ENCODE data around the gene C11orf58. TPM values are rescaled to one million over a fixed set of nuclear protein-coding genes. Genes with fewer than 3 reads are reported as not detected.

The C11orf58 gene
- total RNA-seq, 1 donor from 2014 or later = 146 TPM

DNA sequence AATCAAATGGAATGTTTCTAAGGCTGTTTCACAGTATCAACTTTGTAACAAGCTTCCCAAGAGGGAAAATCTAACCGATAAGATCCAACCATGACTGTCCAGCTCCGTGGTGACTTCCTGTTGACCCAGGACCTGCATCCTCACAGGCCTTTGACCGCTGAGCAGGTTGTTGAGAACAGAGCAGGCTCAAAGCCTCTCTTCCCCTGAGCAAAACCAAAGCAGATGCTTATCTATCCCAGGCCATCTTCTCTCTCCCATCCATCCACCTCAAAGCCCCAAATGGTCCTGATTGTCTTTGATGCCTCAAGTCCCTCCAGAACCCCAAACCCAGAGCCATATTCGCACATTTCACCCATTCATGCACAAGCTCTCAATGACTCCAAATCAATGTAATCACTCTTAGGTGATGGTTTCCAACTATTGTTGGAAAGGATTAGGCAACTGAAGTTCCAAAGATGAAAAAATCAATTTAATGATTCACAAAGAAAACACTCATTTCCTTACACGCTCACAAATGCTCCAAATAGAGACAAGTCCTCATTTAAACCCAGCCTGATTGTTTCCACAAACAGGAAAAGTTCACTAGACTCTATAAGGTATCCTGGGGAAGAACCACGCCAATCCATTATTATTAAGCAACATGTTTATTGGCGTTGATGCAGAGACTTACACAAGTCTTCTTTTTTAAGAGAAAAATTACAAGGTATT lies 48.7 kb downstream of the C11orf58 start:
- no peaks in the 10 kb centered on the region for H3K36me3 ChIP-seq (ENCODE audit: control insufficient read depth, insufficient read depth, low read length)
- DNase-seq (ENCODE audit: low read depth) = no peak
- TF ChIP-seq, protein P1, sequence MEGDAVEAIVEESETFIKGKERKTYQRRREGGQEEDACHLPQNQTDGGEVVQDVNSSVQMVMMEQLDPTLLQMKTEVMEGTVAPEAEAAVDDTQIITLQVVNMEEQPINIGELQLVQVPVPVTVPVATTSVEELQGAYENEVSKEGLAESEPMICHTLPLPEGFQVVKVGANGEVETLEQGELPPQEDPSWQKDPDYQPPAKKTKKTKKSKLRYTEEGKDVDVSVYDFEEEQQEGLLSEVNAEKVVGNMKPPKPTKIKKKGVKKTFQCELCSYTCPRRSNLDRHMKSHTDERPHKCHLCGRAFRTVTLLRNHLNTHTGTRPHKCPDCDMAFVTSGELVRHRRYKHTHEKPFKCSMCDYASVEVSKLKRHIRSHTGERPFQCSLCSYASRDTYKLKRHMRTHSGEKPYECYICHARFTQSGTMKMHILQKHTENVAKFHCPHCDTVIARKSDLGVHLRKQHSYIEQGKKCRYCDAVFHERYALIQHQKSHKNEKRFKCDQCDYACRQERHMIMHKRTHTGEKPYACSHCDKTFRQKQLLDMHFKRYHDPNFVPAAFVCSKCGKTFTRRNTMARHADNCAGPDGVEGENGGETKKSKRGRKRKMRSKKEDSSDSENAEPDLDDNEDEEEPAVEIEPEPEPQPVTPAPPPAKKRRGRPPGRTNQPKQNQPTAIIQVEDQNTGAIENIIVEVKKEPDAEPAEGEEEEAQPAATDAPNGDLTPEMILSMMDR (IDR thresholded peaks at IDR 0.05; ENCODE audit: insufficient read depth, low read length, poor library complexity, severe bottlenecking) = no peak
- no peak overlapping the region for H3K4me3 ChIP-seq (ENCODE audit: low read depth, low read length)
- H3K27me3 ChIP-seq (ENCODE audit: control insufficient read depth, insufficient read depth, low read length) = no peaks in the 10 kb centered on the region

DNA sequence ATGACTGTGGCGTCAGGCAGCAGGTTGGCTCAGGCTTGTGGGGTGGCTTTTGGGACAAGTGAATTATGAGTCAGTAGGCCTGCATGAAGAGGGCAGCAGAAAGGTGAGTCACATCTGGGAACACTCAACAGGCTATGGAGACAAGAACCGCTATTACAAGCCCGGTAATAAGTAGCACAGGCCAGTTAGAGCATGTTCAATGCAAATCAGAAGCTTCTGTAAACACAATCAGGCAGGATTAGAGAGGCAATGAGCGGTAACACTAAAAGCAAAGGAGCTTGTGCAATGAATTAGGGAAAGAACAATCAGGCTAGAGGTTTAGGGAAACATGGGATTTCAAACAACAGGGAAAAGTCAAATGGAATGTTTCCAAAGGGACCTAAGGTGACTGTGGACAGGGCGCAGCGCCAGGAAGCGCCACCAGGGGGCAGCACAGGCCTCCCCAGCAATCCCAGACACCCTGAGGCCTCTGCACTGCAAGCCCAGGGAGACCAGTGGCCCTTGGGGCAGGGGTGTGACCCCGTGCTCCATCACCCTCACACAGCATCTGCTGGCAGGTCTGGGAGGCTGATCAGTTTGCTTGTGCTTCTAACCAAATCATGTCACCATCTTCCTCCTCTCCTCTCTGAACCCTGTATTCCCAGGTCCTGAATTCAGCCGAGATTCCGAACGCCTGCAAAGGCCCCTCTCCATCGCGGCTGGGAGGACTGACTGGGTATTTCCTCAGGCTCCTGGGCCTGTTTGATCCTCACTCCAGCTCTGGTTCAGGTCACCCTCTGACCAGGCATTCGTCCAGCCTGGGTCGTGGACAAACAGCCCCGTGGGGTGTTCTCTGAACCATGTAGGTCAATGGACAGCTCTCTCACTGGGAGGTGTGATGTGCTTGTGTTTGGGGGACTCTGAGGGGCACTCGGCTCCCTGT lies 50.0 kb downstream of the C11orf58 start:
- H3K36me3 ChIP-seq (ENCODE audit: control insufficient read depth, insufficient read depth, low read length) = no peaks in the 10 kb centered on the region
- H3K4me3 ChIP-seq (ENCODE audit: low read depth, low read length) = no peak overlapping the region
- TF ChIP-seq, protein P1 (IDR thresholded peaks at IDR 0.05; ENCODE audit: insufficient read depth, low read length, poor library complexity, severe bottlenecking) = peak; percentile 98
- DNase-seq (ENCODE audit: low read depth) = peak; percentile 73
- H3K27me3 ChIP-seq (ENCODE audit: control insufficient read depth, insufficient read depth, low read length) = no peaks in the 10 kb centered on the region

DNA sequence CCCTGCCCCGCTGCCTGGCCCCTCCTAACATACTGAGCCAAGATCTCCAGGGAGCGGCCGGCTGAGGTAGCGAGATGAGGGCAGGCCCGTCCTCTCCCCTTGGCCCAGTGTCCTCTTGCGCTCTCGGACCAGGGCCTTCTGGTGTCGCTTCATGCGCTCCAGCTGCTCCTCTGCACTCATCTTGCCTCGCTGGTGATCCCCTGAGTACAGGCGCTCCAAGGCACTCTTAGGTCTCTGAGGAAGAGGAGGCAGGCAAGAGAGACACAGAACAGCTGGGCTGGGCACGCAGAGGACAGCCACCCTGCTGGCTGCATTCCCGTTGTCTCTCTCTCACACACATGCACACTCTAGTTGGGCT lies 50.6 kb downstream of the C11orf58 start:
- H3K36me3 ChIP-seq (ENCODE audit: control insufficient read depth, insufficient read depth, low read length) = no peaks in the 10 kb centered on the region
- no peaks in the 10 kb centered on the region for H3K27me3 ChIP-seq (ENCODE audit: control insufficient read depth, insufficient read depth, low read length)
- H3K4me3 ChIP-seq (ENCODE audit: low read depth, low read length) = no peak overlapping the region
- no peak for DNase-seq (ENCODE audit: low read depth)
- TF ChIP-seq, protein P1 (IDR thresholded peaks at IDR 0.05; ENCODE audit: insufficient read depth, low read length, poor library complexity, severe bottlenecking) = no peak

DNA sequence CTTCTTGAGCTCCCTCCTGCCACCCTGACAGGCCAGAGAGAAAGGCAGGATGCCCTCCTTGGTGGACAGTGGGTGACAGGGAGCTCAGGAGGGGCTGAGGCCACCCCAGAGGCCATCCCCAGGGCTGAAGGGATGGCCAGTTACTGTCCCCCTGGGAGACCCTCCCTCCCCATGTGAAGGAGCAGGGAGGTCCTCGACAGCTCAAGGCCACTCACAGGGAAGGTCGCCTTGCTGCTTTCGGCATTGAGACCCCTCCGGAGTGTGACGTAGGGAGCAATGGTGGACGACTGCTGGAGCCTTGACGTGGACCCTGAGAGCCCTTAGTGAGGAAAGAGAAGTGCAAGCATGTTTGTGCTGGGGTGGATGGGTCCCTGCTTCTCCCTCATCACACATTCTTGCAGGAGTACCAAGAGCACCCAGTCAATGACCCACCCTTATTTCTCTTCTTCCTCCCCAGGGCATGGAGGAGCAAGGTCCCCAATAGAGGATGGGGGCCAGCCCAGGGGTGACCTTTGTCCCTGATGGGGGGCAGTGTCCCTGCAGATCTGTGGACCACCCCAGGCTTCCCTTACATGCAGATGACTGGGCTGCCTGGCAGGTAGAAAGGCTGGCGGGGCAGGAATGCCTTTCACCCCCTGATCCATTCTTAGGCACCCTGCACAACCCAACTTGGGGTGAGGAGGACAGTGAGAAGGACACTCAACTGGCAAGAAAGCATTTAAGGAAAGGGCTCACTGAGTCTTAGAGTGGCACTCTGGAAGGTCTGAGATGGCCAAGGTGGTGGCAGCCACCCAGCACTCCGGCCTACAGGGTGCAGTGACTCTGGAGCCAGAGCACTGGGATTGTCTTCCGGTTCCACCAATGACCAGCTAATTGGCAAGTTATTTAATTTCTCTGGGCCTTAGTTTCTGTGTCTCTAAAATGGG lies 51.4 kb downstream of the C11orf58 start:
- H3K36me3 ChIP-seq (ENCODE audit: control insufficient read depth, insufficient read depth, low read length) = no peaks in the 10 kb centered on the region
- no peak for DNase-seq (ENCODE audit: low read depth)
- H3K4me3 ChIP-seq (ENCODE audit: low read depth, low read length) = no peak overlapping the region
- no peaks in the 10 kb centered on the region for H3K27me3 ChIP-seq (ENCODE audit: control insufficient read depth, insufficient read depth, low read length)
- TF ChIP-seq, protein P1 (IDR thresholded peaks at IDR 0.05; ENCODE audit: insufficient read depth, low read length, poor library complexity, severe bottlenecking) = no peak

DNA sequence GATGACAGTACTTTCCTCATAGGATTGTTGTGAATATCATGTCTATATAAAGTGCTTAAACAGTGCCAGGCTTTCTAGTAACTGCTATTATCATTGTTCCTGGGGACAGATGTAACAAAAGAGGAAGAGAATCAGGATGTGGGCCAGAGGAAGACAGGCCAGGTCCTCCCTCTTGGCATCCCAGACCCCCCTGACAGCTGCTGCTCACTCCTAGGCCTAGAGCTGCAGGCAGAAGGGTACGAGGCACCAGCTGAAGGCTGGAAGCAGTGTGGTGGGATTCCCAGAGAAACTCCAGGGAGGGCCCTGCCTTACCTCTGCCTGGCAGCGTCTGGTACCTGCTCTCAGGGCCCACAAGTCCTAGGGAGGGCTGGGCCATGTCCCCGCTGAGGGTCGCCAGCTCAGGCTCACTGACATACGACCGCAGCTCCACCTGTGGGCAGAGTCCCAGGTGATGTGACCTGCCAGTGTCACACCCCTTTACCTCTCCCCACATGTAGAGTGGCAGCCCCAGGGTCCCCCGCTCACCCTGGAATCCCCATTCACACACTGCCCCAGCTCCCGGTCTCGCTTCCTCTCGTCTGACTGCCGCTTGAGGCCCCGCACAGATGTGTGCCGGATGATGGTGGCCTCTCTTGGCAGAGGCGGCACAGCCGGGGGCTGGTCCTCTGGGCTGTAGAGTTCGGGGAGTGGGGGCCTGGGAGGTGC lies 52.2 kb downstream of the C11orf58 start:
- no peaks in the 10 kb centered on the region for H3K36me3 ChIP-seq (ENCODE audit: control insufficient read depth, insufficient read depth, low read length)
- no peak overlapping the region for H3K4me3 ChIP-seq (ENCODE audit: low read depth, low read length)
- TF ChIP-seq, protein P1 (IDR thresholded peaks at IDR 0.05; ENCODE audit: insufficient read depth, low read length, poor library complexity, severe bottlenecking) = no peak
- no peak for DNase-seq (ENCODE audit: low read depth)
- no peaks in the 10 kb centered on the region for H3K27me3 ChIP-seq (ENCODE audit: control insufficient read depth, insufficient read depth, low read length)
